Stimulated activated CD4-positive, alpha-beta T cell treated with anti-CD3 and anti-CD28 coated beads, Interleukin-1b, Interleukin-23, amount 100 ng/mL, for 48 hours (primary cell): ENCODE measurements around the gene ZBTB16.
"Not testable (repeated sequence)": the region's sequence is repeated elsewhere in the genome, so short reads cannot be mapped to it uniquely, and the experiment has no call there.

ENCODE experiments used
- DNase-seq: peaks from one replicate; pipeline ENCODE4 v3.0.0-alpha.2; 2020

The ZBTB16 gene

GRCh38 chr11:114044042-114044871 is 15.3 kb upstream of the ZBTB16 start:
- no peak for DNase-seq

GRCh38 chr11:114047327-114047726 is 12.2 kb upstream of the ZBTB16 start:
- DNase-seq = no peak

- DNase-seq = no peak
Observed at GRCh38 chr11:114049050-114049449, 10.5 kb upstream of the ZBTB16 start.

GRCh38 chr11:114049766-114050165 is 9.7 kb upstream of the ZBTB16 start:
- not testable (repeated sequence) for DNase-seq

GRCh38 chr11:114050258-114050927 is 9.1 kb upstream of the ZBTB16 start:
- DNase-seq = no peak

GRCh38 chr11:114051558-114051957 is 8.0 kb upstream of the ZBTB16 start:
- DNase-seq = no peak

- DNase-seq = no peak
Observed at GRCh38 chr11:114052160-114052559, 7.4 kb upstream of the ZBTB16 start.

GRCh38 chr11:114053406-114053805 is 6.1 kb upstream of the ZBTB16 start:
- no peak for DNase-seq

GRCh38 chr11:114054806-114055205 is 4.7 kb upstream of the ZBTB16 start:
- DNase-seq = no peak

GRCh38 chr11:114056409-114056808 is 3.1 kb upstream of the ZBTB16 start:
- DNase-seq = no peak

- no peak for DNase-seq
Observed at GRCh38 chr11:114057147-114057546, 2.4 kb upstream of the ZBTB16 start.

GRCh38 chr11:114057605-114058004 is 1.9 kb upstream of the ZBTB16 start:
- no peak for DNase-seq

- DNase-seq = no peak
Observed at GRCh38 chr11:114058026-114058706, 1.3 kb upstream of the ZBTB16 start.

- no peak for DNase-seq
Observed at GRCh38 chr11:114058871-114059277, 637 bp upstream of the ZBTB16 start.

- no peak for DNase-seq
Observed at GRCh38 chr11:114059984-114060391, 477 bp downstream of the ZBTB16 start.

- no peak for DNase-seq
Observed at GRCh38 chr11:114060392-114061047, 1.0 kb downstream of the ZBTB16 start.

GRCh38 chr11:114061048-114061680 is 1.7 kb downstream of the ZBTB16 start:
- DNase-seq = no peak

- DNase-seq = no peak
Observed at GRCh38 chr11:114061681-114062049, 2.2 kb downstream of the ZBTB16 start.

- DNase-seq = no peak
Observed at GRCh38 chr11:114062272-114062671, 2.8 kb downstream of the ZBTB16 start.

- no peak for DNase-seq
Observed at GRCh38 chr11:114063149-114063828, 3.8 kb downstream of the ZBTB16 start.

- no peak for DNase-seq
Observed at GRCh38 chr11:114063829-114064201, 4.3 kb downstream of the ZBTB16 start.

- no peak for DNase-seq
Observed at GRCh38 chr11:114064216-114064615, 4.7 kb downstream of the ZBTB16 start.
